ENCODE results near the gene MRPL43. TPM values are rescaled to one million over a fixed set of nuclear protein-coding genes. Genes with fewer than 3 reads are reported as not detected.
A peak's percentile ranks its signal among the peaks of the same experiment; 100 is the strongest.
"Not testable (repeated sequence)": the region's sequence is repeated elsewhere in the genome, so short reads cannot be mapped to it uniquely, and the experiment has no call there.

MRPL43 gene
- total RNA-seq, 1 experiment from 2014 or later = 107 TPM

GRCh38 chr10:100986623-100986951 lies 710 bp downstream of the MRPL43 start:
- Histone ChIP-seq H3K36me3 (replicated peaks; ENCODE audit: control insufficient read depth, insufficient read depth, low read length) (peaks cover 25% of the 10 kb centered on the region), H3K27me3 (ENCODE audit: control insufficient read depth, insufficient read depth, low read length) (no peaks in the 10 kb centered on the region), H3K4me3 (ENCODE audit: insufficient read depth, low read depth, low read length) (peak overlapping the region; percentile 93)
- no peak for DNase-seq

DNA sequence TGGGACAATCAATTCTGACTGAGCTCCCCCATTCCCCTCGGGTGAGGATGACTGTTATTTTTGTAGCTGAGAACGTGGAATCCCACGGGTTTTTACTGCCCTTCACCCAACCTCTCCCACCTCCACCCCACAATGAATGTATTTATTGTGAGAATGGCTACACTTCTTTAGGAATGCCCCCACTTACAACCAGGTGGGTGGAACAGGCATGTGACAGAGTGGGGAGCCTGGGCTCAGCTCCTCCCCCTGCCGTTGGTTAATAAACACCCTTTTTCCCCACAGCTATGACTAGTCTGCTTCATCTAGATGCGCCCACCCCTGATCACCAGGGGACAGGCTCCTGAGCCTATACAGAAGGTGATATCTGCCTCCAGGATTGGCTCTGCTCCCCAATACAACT lies 2.0 kb downstream of the MRPL43 start:
- no peaks in the 10 kb centered on the region for H3K27me3 ChIP-seq (ENCODE audit: control insufficient read depth, insufficient read depth, low read length)
- no peak overlapping the region for H3K4me3 ChIP-seq (ENCODE audit: insufficient read depth, low read depth, low read length)
- no peak for DNase-seq

GRCh38 chr10:100984672-100985177 lies 2.6 kb downstream of the MRPL43 start:
- Histone ChIP-seq H3K4me3 (ENCODE audit: insufficient read depth, low read depth, low read length) (no peak overlapping the region), H3K36me3 (replicated peaks; ENCODE audit: control insufficient read depth, insufficient read depth, low read length) (peaks cover 13% of the 10 kb centered on the region), H3K27me3 (ENCODE audit: control insufficient read depth, insufficient read depth, low read length) (no peaks in the 10 kb centered on the region)
- no peak for DNase-seq

More for the DNA sequence above, 2.0 kb downstream of the MRPL43 start:
- H3K36me3 ChIP-seq (replicated peaks; ENCODE audit: control insufficient read depth, insufficient read depth, low read length) = peaks cover 15% of the 10 kb centered on the region

DNA sequence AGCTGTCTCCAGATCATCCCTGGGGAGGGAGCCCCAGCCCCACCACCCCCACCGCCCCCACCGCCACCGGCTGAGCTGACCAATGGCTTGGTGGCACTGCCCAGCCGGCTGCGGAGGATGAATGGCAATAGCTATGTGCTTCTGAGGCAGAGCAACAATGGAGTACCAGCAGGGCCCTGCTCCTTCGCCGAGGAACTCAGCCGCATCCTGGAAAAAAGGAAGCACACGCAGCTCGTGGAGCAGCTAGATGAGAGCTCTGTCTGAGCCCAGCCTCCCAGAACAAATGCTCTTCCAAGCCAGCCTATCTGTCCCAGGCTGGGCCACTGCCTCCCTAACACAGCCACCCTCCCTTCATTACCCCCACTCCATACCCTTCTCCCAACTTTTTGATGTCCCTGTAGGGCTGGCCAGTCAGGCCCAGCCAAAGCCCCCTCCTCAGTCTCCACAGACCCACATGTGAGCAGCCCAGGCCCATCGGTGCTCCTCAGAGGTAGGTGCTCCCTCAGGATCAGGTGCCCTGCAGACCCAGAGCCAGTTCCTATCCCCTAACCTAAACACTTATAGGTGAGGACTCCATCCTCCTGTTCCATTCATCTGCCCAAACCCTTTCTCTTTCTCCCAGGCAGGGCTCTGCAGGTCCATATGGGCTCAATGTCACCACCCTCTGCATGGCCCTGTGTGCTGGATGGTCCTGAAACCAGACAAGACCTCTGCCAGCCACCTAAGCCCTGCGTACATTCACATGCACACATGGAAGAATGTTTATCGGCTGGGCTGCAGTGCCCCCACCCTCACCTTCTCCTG lies 3.2 kb downstream of the MRPL43 start:
- Histone ChIP-seq H3K36me3 (replicated peaks; ENCODE audit: control insufficient read depth, insufficient read depth, low read length) (peaks cover 6% of the 10 kb centered on the region), H3K4me3 (ENCODE audit: insufficient read depth, low read depth, low read length) (no peak overlapping the region), H3K27me3 (ENCODE audit: control insufficient read depth, insufficient read depth, low read length) (no peaks in the 10 kb centered on the region)
- no peak for DNase-seq

GRCh38 chr10:100982916-100983830 lies 4.1 kb downstream of the MRPL43 start:
- peak; percentile 37 for DNase-seq
- no peak overlapping the region for H3K4me3 ChIP-seq (ENCODE audit: insufficient read depth, low read depth, low read length)
- peaks cover 4% of the 10 kb centered on the region for H3K36me3 ChIP-seq (replicated peaks; ENCODE audit: control insufficient read depth, insufficient read depth, low read length)
- H3K27me3 ChIP-seq (ENCODE audit: control insufficient read depth, insufficient read depth, low read length) = no peaks in the 10 kb centered on the region

DNA sequence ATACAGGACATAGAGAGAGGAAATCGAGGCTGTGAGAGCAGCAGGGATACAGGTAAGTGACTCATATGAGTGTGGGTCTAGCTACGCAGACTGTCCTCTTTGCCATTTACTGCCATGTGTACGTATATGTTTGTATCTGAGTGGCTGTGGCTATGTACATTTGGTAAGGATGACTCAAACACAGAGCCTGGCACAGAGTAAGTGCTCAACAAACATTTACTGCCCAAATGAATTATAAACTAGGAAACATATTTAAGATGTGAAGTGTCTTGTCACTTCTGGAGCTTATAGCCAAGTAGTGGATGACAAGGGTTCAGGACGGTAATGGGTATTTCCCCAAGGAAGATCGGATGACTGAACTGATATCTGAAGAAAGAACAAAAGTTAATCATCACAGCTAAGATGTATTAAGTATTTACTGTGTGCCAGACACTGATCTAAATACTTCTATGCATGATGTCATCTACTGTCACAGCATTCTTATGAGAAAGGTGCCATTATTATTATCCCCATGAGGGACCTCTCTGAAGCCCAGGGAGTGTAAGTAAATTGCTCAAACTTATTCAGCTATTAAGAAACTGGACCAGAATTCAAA lies 6.0 kb downstream of the MRPL43 start:
- peaks cover 4% of the 10 kb centered on the region for H3K36me3 ChIP-seq (replicated peaks; ENCODE audit: control insufficient read depth, insufficient read depth, low read length)
- H3K27me3 ChIP-seq (ENCODE audit: control insufficient read depth, insufficient read depth, low read length) = no peaks in the 10 kb centered on the region
- no peak for DNase-seq
- no peak overlapping the region for H3K4me3 ChIP-seq (ENCODE audit: insufficient read depth, low read depth, low read length)

DNA sequence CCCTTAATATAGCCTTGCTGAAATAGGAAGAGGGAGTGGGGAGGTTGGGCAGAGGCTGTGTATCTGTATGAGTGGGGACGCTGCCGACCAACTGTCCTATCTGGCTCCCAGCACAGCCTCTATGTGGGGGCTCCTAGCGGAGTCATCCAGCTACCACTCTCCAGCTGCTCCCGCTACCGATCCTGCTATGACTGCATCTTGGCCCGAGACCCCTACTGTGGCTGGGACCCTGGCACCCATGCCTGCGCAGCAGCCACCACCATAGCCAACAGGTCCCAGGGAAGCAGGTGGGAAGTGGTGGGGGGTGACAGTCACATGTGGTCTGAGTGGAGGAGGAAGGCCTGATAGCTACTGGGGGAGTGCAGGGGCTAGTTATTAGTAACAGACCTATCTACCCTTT lies 6.6 kb downstream of the MRPL43 start:
- H3K36me3 ChIP-seq (replicated peaks; ENCODE audit: control insufficient read depth, insufficient read depth, low read length) = peaks cover 4% of the 10 kb centered on the region
- DNase-seq = peak; percentile 13
- H3K4me3 ChIP-seq (ENCODE audit: insufficient read depth, low read depth, low read length) = no peak overlapping the region
- H3K27me3 ChIP-seq (ENCODE audit: control insufficient read depth, insufficient read depth, low read length) = no peaks in the 10 kb centered on the region

DNA sequence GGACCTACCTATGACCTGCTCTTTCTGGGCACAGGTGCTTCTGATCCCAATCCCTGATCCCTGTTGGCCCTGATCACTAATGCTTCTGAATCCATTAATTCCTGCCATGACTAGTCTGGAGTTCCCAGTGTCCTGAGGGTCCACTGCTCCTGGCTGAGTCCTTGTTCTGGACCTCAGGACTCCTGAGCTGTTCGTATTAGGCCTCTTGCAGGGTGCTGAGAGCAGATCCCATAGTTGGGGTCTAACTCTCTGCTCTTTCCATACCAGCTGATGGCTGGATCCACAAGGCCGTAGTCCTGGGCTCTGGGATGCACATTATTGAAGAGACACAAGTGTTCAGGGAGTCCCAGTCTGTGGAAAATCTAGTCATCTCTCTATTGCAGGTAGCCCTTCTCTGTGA lies 7.0 kb downstream of the MRPL43 start:
- no peak overlapping the region for H3K4me3 ChIP-seq (ENCODE audit: insufficient read depth, low read depth, low read length)
- H3K27me3 ChIP-seq (ENCODE audit: control insufficient read depth, insufficient read depth, low read length) = no peaks in the 10 kb centered on the region
- peaks cover 4% of the 10 kb centered on the region for H3K36me3 ChIP-seq (replicated peaks; ENCODE audit: control insufficient read depth, insufficient read depth, low read length)
- peak; percentile 13 for DNase-seq

DNA sequence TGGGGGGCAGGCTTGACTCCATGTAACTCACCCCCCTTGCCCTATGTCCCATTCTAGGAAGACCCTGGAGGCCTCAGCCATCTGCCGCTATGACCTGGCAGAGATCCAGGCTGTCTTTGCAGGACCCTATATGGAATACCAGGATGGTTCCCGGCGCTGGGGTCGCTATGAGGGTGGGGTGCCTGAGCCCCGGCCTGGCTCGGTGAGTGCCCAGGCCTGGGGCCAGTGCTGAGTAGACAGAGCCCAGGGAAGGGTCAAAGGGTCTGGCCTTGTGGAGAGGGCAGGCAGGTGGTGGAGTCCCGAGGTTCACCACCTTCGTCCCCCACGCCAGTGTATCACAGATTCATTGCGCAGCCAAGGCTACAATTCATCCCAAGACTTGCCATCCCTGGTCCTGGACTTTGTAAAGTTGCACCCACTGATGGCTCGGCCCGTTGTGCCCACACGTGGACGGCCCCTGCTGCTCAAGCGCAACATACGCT lies 7.5 kb downstream of the MRPL43 start:
- Histone ChIP-seq H3K27me3 (ENCODE audit: control insufficient read depth, insufficient read depth, low read length) (no peaks in the 10 kb centered on the region), H3K36me3 (replicated peaks; ENCODE audit: control insufficient read depth, insufficient read depth, low read length) (peaks cover 4% of the 10 kb centered on the region), H3K4me3 (ENCODE audit: insufficient read depth, low read depth, low read length) (no peak overlapping the region)
- DNase-seq = peak; percentile 18

DNA sequence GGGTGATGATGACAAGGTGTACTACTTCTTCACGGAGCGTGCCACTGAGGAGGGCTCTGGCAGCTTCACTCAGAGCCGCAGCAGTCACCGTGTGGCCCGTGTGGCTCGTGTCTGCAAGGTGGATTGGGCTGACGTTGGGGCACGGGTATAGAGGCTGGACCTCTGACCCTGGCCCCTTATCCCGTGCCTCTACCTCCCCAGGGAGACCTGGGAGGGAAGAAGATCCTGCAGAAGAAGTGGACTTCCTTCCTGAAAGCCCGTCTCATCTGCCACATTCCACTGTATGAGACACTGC lies 8.4 kb downstream of the MRPL43 start:
- no peak for DNase-seq
- H3K4me3 ChIP-seq (ENCODE audit: insufficient read depth, low read depth, low read length) = no peak overlapping the region

GRCh38 chr10:100978121-100978900 lies 9.0 kb downstream of the MRPL43 start:
- H3K4me3 ChIP-seq (ENCODE audit: insufficient read depth, low read depth, low read length) = no peak overlapping the region
- DNase-seq = no peak
- no peaks in the 10 kb centered on the region for H3K27me3 ChIP-seq (ENCODE audit: control insufficient read depth, insufficient read depth, low read length)
- peaks cover 4% of the 10 kb centered on the region for H3K36me3 ChIP-seq (replicated peaks; ENCODE audit: control insufficient read depth, insufficient read depth, low read length)

More for the DNA sequence above, 8.4 kb downstream of the MRPL43 start:
- Histone ChIP-seq H3K27me3 (ENCODE audit: control insufficient read depth, insufficient read depth, low read length) (no peaks in the 10 kb centered on the region), H3K36me3 (replicated peaks; ENCODE audit: control insufficient read depth, insufficient read depth, low read length) (peaks cover 4% of the 10 kb centered on the region)

DNA sequence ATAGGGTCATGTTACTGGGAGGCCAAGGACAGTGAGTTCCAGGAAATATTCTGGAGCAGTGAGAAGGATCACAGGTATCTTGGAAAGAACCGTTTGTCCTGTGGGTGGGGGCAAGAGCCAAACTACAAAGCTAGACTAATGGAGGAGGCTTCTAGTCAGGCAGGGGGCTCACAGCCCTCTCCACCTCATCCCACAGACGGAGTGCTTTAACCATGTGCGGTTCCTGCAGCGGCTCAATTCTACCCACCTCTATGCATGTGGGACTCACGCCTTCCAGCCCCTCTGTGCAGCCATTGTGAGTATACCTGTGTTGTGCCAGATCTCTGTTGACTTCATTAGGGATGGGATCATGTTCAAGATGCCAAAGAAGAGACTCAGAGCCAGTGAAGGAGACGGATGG lies 9.9 kb downstream of the MRPL43 start:
- Histone ChIP-seq H3K36me3 (replicated peaks; ENCODE audit: control insufficient read depth, insufficient read depth, low read length) (peaks cover 4% of the 10 kb centered on the region), H3K27me3 (ENCODE audit: control insufficient read depth, insufficient read depth, low read length) (no peaks in the 10 kb centered on the region), H3K4me3 (ENCODE audit: insufficient read depth, low read depth, low read length) (no peak overlapping the region)
- peak; percentile 13 for DNase-seq

GRCh38 chr10:100976906-100977305 lies 10.4 kb downstream of the MRPL43 start:
- Histone ChIP-seq H3K36me3 (replicated peaks; ENCODE audit: control insufficient read depth, insufficient read depth, low read length) (peaks cover 4% of the 10 kb centered on the region), H3K4me3 (ENCODE audit: insufficient read depth, low read depth, low read length) (no peak overlapping the region), H3K27me3 (ENCODE audit: control insufficient read depth, insufficient read depth, low read length) (no peaks in the 10 kb centered on the region)
- peak; percentile 8 for DNase-seq

GRCh38 chr10:100975397-100975796 lies 11.9 kb downstream of the MRPL43 start:
- not testable (repeated sequence) for H3K4me3 ChIP-seq (ENCODE audit: insufficient read depth, low read depth, low read length); H3K36me3 ChIP-seq (replicated peaks; ENCODE audit: control insufficient read depth, insufficient read depth, low read length); DNase-seq; H3K27me3 ChIP-seq (ENCODE audit: control insufficient read depth, insufficient read depth, low read length)
